Heart left ventricle (tissue), 16 donors: ENCODE data around the gene FOXN3. TPM values are rescaled to one million over a fixed set of nuclear protein-coding genes. Genes with fewer than 3 reads are reported as not detected.
A peak's percentile ranks its signal among the peaks of the same experiment; 100 is the strongest.

Source experiments
- ATAC-seq, 4 donors: fragments of 200-7000 bp; cut with Tn5 transposase; one replicate each; pipeline ENCODE4 v1.9.1; 2020 to 2022; ENCODE audit warnings: moderate library complexity in 4 of 4, mild to moderate bottlenecking in 3 of 4, moderate number of reproducible peaks in 1 of 4
- DNase-seq, 5 donors: peaks; one replicate each; pipeline ENCODE4 v3.0.0-alpha.2; 2020
- H3K27ac ChIP-seq, 12 donors: fragments of 200-600 bp; sonication (generic) in 4 of 12; one replicate each; pipeline versions ENCODE4 v1.5.0 to v1.8.0; 2016 to 2022; ENCODE audit warnings: mild to moderate bottlenecking in 2 of 12
- H3K27me3 ChIP-seq, 9 donors: fragments of 200-600 bp; sonication (generic) in 2 of 9; one replicate each; pipeline versions ENCODE4 v1.5.1 to v1.8.0; 2016 to 2022; ENCODE audit warnings: mild to moderate bottlenecking in 3 of 9
- H3K36me3 ChIP-seq, 9 donors: fragments of 200-600 bp; sonication (generic) in 2 of 9; one replicate each; pipeline versions ENCODE4 v1.5.0 to v1.8.0; 2018 to 2022; ENCODE audit warnings: mild to moderate bottlenecking in 2 of 9
- H3K4me1 ChIP-seq, 12 donors: fragments of 200-600 bp; sonication (generic) in 4 of 12; one replicate each; pipeline versions ENCODE4 v1.5.0 to v1.8.0; 2016 to 2022; ENCODE audit warnings: mild to moderate bottlenecking in 3 of 12
- H3K4me3 ChIP-seq, 12 donors: fragments of 200-600 bp; sonication (generic) in 4 of 12; one replicate each; pipeline versions ENCODE4 v1.5.0 to v1.8.0; 2017 to 2022; ENCODE audit warnings: mild to moderate bottlenecking in 9 of 12, moderate library complexity in 4 of 12
- H3K9me3 ChIP-seq, 12 donors: fragments of 200-600 bp; sonication (generic) in 4 of 12; one replicate each; pipeline versions ENCODE4 v1.5.0 to v1.8.0; 2016 to 2022; ENCODE audit warnings: mild to moderate bottlenecking in 1 of 12
- POLR2A ChIP-seq, 2 donors: fragments of 450-650 bp; IDR thresholded peaks; one replicate each; pipeline ENCODE4 v1.6.1; 2017; ENCODE audit warnings: antibody characterized with exemption in 2 of 2, mild to moderate bottlenecking in 2 of 2, moderate library complexity in 2 of 2
- whole genome bisulfite sequencing, 4 donors: extraction: QIAGEN DNeasy Blood & Tissue Kit in 2 of 4; methylation state at CpG; one replicate each; pipeline versions ENCODE4 v1.1.5 to v1.1.7; 2013 to 2018; 5-methylcytosine and 5-hydroxymethylcytosine counted together
- intact Hi-C, 10 donors: fragments of 100-400 bp; cut with DNase I; formaldehyde crosslinking; loops; one replicate each; pipeline versions ENCODE4 v1.11.1 to v1.14.2; 2022
- long read RNA-seq, 3 donors: library from polyadenylated mRNA; unstranded; transcript quantifications; one replicate each; pipeline ENCODE4 v2.0.0, GENCODE V29; 2020 to 2021
- polyA plus RNA-seq, 2 donors: library from polyadenylated mRNA; stranded (reverse); fragments of 200-250 nt; gene quantifications; one replicate each; pipeline ENCODE4 v1.2.3, GENCODE V29; 2013
- total RNA-seq, 9 donors: library from RNA; depleted of rRNA in 2 of 9; stranded (reverse); fragments of >200 nt in 2 of 9; fragmentation: NEBNext Ultra II Directional in 3 of 9; extraction: Animal tissue kit (Norgen Biotek cat#: 25700) in 3 of 9; gene quantifications; one replicate each; pipeline versions ENCODE4 v1.1.0 to v1.2.4, GENCODE V29; 2016 to 2023
- TF ChIP-seq, protein P1 (sequence below), 12 donors: fragments of 200-600 bp; sonication (generic) in 4 of 12; IDR thresholded peaks; one replicate each; pipeline versions ENCODE4 v1.5.0 to v1.8.0; 2018 to 2022; ENCODE audit warnings: antibody characterized with exemption in 12 of 12, mild to moderate bottlenecking in 5 of 12
- donor health status: ischemic (EF 13 %, LVEDD 7.1; RV severe dilation, severe dysfunction).
- donor health status: healthy with polysubstance abuse.
- donor health status: DM: no; HTN: yes; CAD: no.
- donor health status: DM: no; HTN: no; CAD: no.
- donor health status: ischemic (EF 25% LVEDD 6.9; RV normal size, moderate dysfunction).
- donor health status: ischemic (EF 25% LVEDD 5.7; RV mildly dilated, moderate dysfunction).
- donor health status: healthy.
- donor health status: DM: yes; HTN: yes; CAD: no.
- donor health status: ischemic (EF 35%, LVEDD 5.7; RV mildly dilated, moderate dysfunction).
- donor health status: nonischemic (EF 11% LVEDD 7.7; RV severe dilation, severe dysfunction).
- donor health status: DM: yes; HTN: yes; CAD: no.
- donor health status: PGD.
- donor health status: ischemic (EF 29% LVEDD 5.4; RV normal size, mild dysfunction).
- donor health status: nonischemic (EF 23%, LVEDD 6.1; RV moderate dilation, normal function).

FOXN3 gene, protein sequence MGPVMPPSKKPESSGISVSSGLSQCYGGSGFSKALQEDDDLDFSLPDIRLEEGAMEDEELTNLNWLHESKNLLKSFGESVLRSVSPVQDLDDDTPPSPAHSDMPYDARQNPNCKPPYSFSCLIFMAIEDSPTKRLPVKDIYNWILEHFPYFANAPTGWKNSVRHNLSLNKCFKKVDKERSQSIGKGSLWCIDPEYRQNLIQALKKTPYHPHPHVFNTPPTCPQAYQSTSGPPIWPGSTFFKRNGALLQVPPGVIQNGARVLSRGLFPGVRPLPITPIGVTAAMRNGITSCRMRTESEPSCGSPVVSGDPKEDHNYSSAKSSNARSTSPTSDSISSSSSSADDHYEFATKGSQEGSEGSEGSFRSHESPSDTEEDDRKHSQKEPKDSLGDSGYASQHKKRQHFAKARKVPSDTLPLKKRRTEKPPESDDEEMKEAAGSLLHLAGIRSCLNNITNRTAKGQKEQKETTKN
- 100 to 1,000 TPM; 102 to 161 (median 113) TPM for total RNA-seq
- 10 to 100 TPM; 24.4 to 35.3 TPM for polyA plus RNA-seq
- long read RNA-seq, donor 1, transcript FOXN3-214 (6 exons, 2,692 nt): major isoform, 10 of 118 reads
- long read RNA-seq, donor 1, transcript FOXN3-219 (5 exons, 2,421 nt): minor isoform, 6 of 118 reads
- long read RNA-seq, donor 1, partial matches to known transcripts: 5 of 118 reads
- long read RNA-seq, donor 1, other reads (novel, unspliced or antisense): 92 of 118 reads
- long read RNA-seq, donor 2, transcript FOXN3-219 (5 exons, 2,421 nt): major isoform, 71 of 255 reads
- long read RNA-seq, donor 2, transcript FOXN3-201 (6 exons, 2,542 nt): minor isoform, 21 of 255 reads
- long read RNA-seq, donor 2, transcript FOXN3-214 (6 exons, 2,692 nt): minor isoform, 5 of 255 reads
- long read RNA-seq, donor 2, transcript FOXN3-204 (6 exons, 555 nt): minor isoform, 20 of 255 reads
- long read RNA-seq, donor 2, partial matches to known transcripts: 8 of 255 reads
- long read RNA-seq, donor 2, other reads (novel, unspliced or antisense): 130 of 255 reads
- long read RNA-seq, donor 3, transcript FOXN3-214 (6 exons, 2,692 nt): major isoform, 13 of 101 reads
- long read RNA-seq, donor 3, partial matches to known transcripts: 6 of 101 reads
- long read RNA-seq, donor 3, other reads (novel, unspliced or antisense): 74 of 101 reads

DNA sequence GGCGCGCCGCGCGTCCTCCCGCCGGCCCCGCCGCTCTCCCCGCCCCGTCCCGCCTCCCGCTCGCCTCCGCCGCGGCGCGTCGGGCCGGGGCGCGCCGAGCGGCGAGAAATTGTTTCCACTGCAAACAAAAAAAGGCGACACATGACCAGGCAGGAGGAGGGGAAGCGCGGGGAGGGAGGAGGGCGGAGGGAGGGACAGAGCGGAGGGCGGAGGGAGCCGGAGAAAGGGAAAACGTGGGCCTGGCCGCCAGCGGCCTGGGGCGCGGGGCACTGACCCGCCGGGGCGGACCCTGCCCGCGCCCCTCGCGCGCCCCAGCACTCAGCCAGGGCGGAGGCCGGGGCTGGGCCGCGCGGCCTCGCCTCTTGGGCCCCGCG lies at the start of gene FOXN3:
Gene FOXN3, minus strand, starts transcription at position 143 of the 374 bp plus-strand sequence. CDS start 4,757 bp downstream, outside the sequence.
- ATAC-seq: peak; percentile 67 to 86 (median 78)
- H3K4me1 ChIP-seq: peaks cover 0 to 43% (median 30%) of the 10 kb centered on the region in 12 donors
- H3K36me3 ChIP-seq: peaks cover 0 to 14% (median 1%) of the 10 kb centered on the region in 9 donors
- intact Hi-C loops: loop anchor here (2.0 to 10.0 kb wide), 20 partner anchors 110 to 498 kb away; no protein-coding TSS in a partner anchor
- TF ChIP-seq, protein P1, sequence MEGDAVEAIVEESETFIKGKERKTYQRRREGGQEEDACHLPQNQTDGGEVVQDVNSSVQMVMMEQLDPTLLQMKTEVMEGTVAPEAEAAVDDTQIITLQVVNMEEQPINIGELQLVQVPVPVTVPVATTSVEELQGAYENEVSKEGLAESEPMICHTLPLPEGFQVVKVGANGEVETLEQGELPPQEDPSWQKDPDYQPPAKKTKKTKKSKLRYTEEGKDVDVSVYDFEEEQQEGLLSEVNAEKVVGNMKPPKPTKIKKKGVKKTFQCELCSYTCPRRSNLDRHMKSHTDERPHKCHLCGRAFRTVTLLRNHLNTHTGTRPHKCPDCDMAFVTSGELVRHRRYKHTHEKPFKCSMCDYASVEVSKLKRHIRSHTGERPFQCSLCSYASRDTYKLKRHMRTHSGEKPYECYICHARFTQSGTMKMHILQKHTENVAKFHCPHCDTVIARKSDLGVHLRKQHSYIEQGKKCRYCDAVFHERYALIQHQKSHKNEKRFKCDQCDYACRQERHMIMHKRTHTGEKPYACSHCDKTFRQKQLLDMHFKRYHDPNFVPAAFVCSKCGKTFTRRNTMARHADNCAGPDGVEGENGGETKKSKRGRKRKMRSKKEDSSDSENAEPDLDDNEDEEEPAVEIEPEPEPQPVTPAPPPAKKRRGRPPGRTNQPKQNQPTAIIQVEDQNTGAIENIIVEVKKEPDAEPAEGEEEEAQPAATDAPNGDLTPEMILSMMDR (IDR thresholded peaks at IDR 0.05): no peak
- peak in 1 of 2 donors; percentile 57 for TF ChIP-seq POLR2A (IDR thresholded peaks at IDR 0.05)
- peak within 1 kb of the TSS; percentile 87 to 99 (median 95) for H3K27ac ChIP-seq
- H3K4me3 ChIP-seq: peak within 1 kb of the TSS; percentile 66 to 98 (median 94)
- H3K9me3 ChIP-seq: no peaks in the 10 kb centered on the region
- H3K27me3 ChIP-seq: no peaks in the 10 kb centered on the region
- DNase-seq: peak; percentile 95 to 96 (median 95)
- 0 to 3% (median 1%) methylated on average over 16 to 54 of the region's 54 CpGs for WGBS, 4 donors

DNA sequence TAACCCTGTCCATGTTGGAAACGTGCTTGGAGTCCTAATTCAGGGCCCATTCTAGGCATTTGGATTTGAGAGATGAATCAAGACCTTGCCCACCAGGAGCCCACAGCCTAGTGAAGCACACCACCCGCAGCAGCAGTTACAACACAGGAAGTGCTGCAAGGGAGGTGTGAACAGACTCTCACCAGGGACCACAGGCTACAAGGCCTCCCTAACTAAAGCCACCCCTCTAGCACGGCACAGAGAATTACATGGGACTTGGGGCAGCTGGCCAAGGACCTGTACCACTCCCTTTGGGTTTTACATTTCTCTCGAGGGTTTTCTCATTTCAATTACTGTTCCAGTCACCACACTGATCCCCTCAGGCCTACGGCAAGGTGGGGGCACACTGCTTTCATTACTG lies 49.5 kb upstream of the FOXN3 start:
- no peaks in the 10 kb centered on the region for H3K9me3 ChIP-seq
- no peak for DNase-seq
- WGBS, 4 donors: 81 to 94% (median 87%) methylated on average over 5 of the region's 5 CpGs
- TF ChIP-seq, protein P1 (IDR thresholded peaks at IDR 0.05): no peak
- TF ChIP-seq POLR2A (IDR thresholded peaks at IDR 0.05): no peak
- H3K4me3 ChIP-seq: peak overlapping the region in 1 of 12 donors; percentile 8
- H3K4me1 ChIP-seq: peaks cover 0 to 47% (median 3%) of the 10 kb centered on the region in 12 donors
- H3K36me3 ChIP-seq: no peaks in the 10 kb centered on the region
- no peaks in the 10 kb centered on the region for H3K27me3 ChIP-seq
- intact Hi-C loops: no loop called here
- ATAC-seq: peak in 3 of 4 donors; percentile 23 to 49 (median 45)
- H3K27ac ChIP-seq: peak overlapping the region in 2 of 12 donors; percentile 27 to 34

DNA sequence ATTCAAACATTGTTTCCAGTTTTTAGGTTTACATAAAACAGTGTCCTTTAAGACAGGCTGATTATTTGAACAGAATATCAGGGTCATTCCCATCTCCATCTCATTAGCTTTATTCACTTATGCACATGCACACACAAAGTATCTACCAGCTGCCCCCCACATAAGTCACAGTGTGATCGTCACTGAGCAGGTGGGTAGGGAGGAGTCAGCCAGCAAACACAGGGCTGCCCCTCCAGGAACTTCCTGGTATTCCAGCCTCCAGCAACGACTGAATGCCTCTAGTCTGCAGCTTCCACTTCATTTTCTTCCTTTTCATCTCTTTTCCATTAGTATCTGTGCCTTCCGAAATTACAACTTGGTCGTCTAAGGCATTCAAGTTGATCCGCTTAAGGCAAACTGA lies 48.8 kb upstream of the FOXN3 start:
- TF ChIP-seq, protein P1 (IDR thresholded peaks at IDR 0.05): no peak
- no peak for TF ChIP-seq POLR2A (IDR thresholded peaks at IDR 0.05)
- H3K9me3 ChIP-seq: no peaks in the 10 kb centered on the region
- WGBS, 4 donors: 72 to 85% (median 77%) methylated on average over 5 of the region's 5 CpGs
- H3K27ac ChIP-seq: no peak overlapping the region
- H3K4me1 ChIP-seq: peaks cover 0 to 41% (median 3%) of the 10 kb centered on the region in 12 donors
- intact Hi-C loops: no loop called here
- DNase-seq: no peak
- H3K27me3 ChIP-seq: no peaks in the 10 kb centered on the region
- H3K4me3 ChIP-seq: no peak overlapping the region
- no peaks in the 10 kb centered on the region for H3K36me3 ChIP-seq
- no peak for ATAC-seq
